ENCODE results near the gene RFC3.

The RFC3 gene

GRCh38 chr13:33832872-33833271 lies 14.9 kb downstream of the RFC3 start:
- TF ChIP-seq EZH2 (IDR thresholded peaks at IDR 0.05; ENCODE audit: borderline replicate concordance, low read depth, low read length, severe bottlenecking): no peak
- no peak for TF ChIP-seq CTCF (IDR thresholded peaks at IDR 0.05; ENCODE audit: borderline replicate concordance, extremely low read depth, low read length, poor library complexity, severe bottlenecking)
- Histone ChIP-seq H2AFZ (ENCODE audit: low read depth, low read length) (no peak overlapping the region), H3K79me2 (ENCODE audit: insufficient read depth, low read length) (no peaks in the 10 kb centered on the region; the same call in 1 of the 2 replicates), H3K36me3 (ENCODE audit: insufficient read depth, low read length) (peaks cover 65% of the 10 kb centered on the region), H4K20me1 (ENCODE audit: insufficient read depth, low read length) (no peaks in the 10 kb centered on the region), H3K27me3 (ENCODE audit: insufficient read depth, low read length, poor library complexity) (no peaks in the 10 kb centered on the region), H3K4me3 (ENCODE audit: low read depth in 1 of 2, low read length in 2 of 2) (no peak overlapping the region), H3K4me1 (ENCODE audit: insufficient read depth, low read length) (no peaks in the 10 kb centered on the region), H3K27ac (ENCODE audit: low read length) (no peak overlapping the region), H3K9ac (ENCODE audit: low read depth, low read length) (no peak overlapping the region), H3K9me3 (ENCODE audit: insufficient read depth, low read length, severe bottlenecking) (no peaks in the 10 kb centered on the region), H3K4me2 (ENCODE audit: insufficient read depth, low read length) (no peak overlapping the region)
- ATAC-seq (ENCODE audit: insufficient read depth, low read depth): no peak
- no peak for DNase-seq

- no peaks in the 10 kb centered on the region for H3K4me1 ChIP-seq (ENCODE audit: insufficient read depth, low read length)
- H3K4me2 ChIP-seq (ENCODE audit: insufficient read depth, low read length): no peak overlapping the region
- no peaks in the 10 kb centered on the region for H3K79me2 ChIP-seq (ENCODE audit: insufficient read depth, low read length)
- H3K36me3 ChIP-seq (ENCODE audit: insufficient read depth, low read length): peaks cover 41% of the 10 kb centered on the region
- no peak overlapping the region for H3K27ac ChIP-seq (ENCODE audit: low read length)
- H3K9ac ChIP-seq (ENCODE audit: low read depth, low read length): no peak overlapping the region
- no peaks in the 10 kb centered on the region for H3K9me3 ChIP-seq (ENCODE audit: insufficient read depth, low read length, severe bottlenecking)
- no peak for TF ChIP-seq CTCF (IDR thresholded peaks at IDR 0.05; ENCODE audit: borderline replicate concordance, extremely low read depth, low read length, poor library complexity, severe bottlenecking)
- no peak for TF ChIP-seq EZH2 (IDR thresholded peaks at IDR 0.05; ENCODE audit: borderline replicate concordance, low read depth, low read length, severe bottlenecking)
- no peak overlapping the region for H2AFZ ChIP-seq (ENCODE audit: low read depth, low read length)
- no peak overlapping the region for H3K4me3 ChIP-seq (ENCODE audit: low read depth in 1 of 2, low read length in 2 of 2)
- ATAC-seq (ENCODE audit: insufficient read depth, low read depth) (no peak), DNase-seq (no peak)
- H4K20me1 ChIP-seq (ENCODE audit: insufficient read depth, low read length): no peaks in the 10 kb centered on the region; the same call in 1 of the 2 replicates
- H3K27me3 ChIP-seq (ENCODE audit: insufficient read depth, low read length, poor library complexity): no peaks in the 10 kb centered on the region
Measured at GRCh38 chr13:33838647-33839046, 20.7 kb downstream of the RFC3 start.

- Histone ChIP-seq H2AFZ (ENCODE audit: low read depth, low read length) (no peak overlapping the region), H3K36me3 (ENCODE audit: insufficient read depth, low read length) (peaks cover 29% of the 10 kb centered on the region; the same call in 1 of the 2 replicates), H3K4me2 (ENCODE audit: insufficient read depth, low read length) (no peak overlapping the region), H3K4me1 (ENCODE audit: insufficient read depth, low read length) (no peaks in the 10 kb centered on the region), H4K20me1 (ENCODE audit: insufficient read depth, low read length) (no peaks in the 10 kb centered on the region; the same call in 1 of the 2 replicates), H3K79me2 (ENCODE audit: insufficient read depth, low read length) (no peaks in the 10 kb centered on the region), H3K4me3 (ENCODE audit: low read depth in 1 of 2, low read length in 2 of 2) (no peak overlapping the region), H3K9ac (ENCODE audit: low read depth, low read length) (no peak overlapping the region), H3K27ac (ENCODE audit: low read length) (no peak overlapping the region), H3K9me3 (ENCODE audit: insufficient read depth, low read length, severe bottlenecking) (no peaks in the 10 kb centered on the region), H3K27me3 (ENCODE audit: insufficient read depth, low read length, poor library complexity) (no peaks in the 10 kb centered on the region)
- TF ChIP-seq EZH2 (IDR thresholded peaks at IDR 0.05; ENCODE audit: borderline replicate concordance, low read depth, low read length, severe bottlenecking): no peak
- no peak for TF ChIP-seq CTCF (IDR thresholded peaks at IDR 0.05; ENCODE audit: borderline replicate concordance, extremely low read depth, low read length, poor library complexity, severe bottlenecking)
- no peak for DNase-seq
- no peak for ATAC-seq (ENCODE audit: insufficient read depth, low read depth)
Measured at GRCh38 chr13:33840402-33840801, 22.5 kb downstream of the RFC3 start.

GRCh38 chr13:33842207-33842606 lies 24.3 kb downstream of the RFC3 start:
- H3K79me2 ChIP-seq (ENCODE audit: insufficient read depth, low read length): no peaks in the 10 kb centered on the region

More at GRCh38 chr13:33842207-33842606, 24.3 kb downstream of the RFC3 start:
- H3K4me1 ChIP-seq (ENCODE audit: insufficient read depth, low read length): no peaks in the 10 kb centered on the region
- H3K4me3 ChIP-seq (ENCODE audit: low read depth in 1 of 2, low read length in 2 of 2): no peak overlapping the region
- H4K20me1 ChIP-seq (ENCODE audit: insufficient read depth, low read length): no peaks in the 10 kb centered on the region; the same call in 1 of the 2 replicates
- H3K4me2 ChIP-seq (ENCODE audit: insufficient read depth, low read length): no peak overlapping the region
- H3K36me3 ChIP-seq (ENCODE audit: insufficient read depth, low read length): peaks cover 28% of the 10 kb centered on the region
- H3K9me3 ChIP-seq (ENCODE audit: insufficient read depth, low read length, severe bottlenecking): no peaks in the 10 kb centered on the region
- no peak overlapping the region for H3K27ac ChIP-seq (ENCODE audit: low read length)
- no peak overlapping the region for H2AFZ ChIP-seq (ENCODE audit: low read depth, low read length)
- TF ChIP-seq EZH2 (IDR thresholded peaks at IDR 0.05; ENCODE audit: borderline replicate concordance, low read depth, low read length, severe bottlenecking) (no peak), CTCF (IDR thresholded peaks at IDR 0.05; ENCODE audit: borderline replicate concordance, extremely low read depth, low read length, poor library complexity, severe bottlenecking) (no peak)
- no peak overlapping the region for H3K9ac ChIP-seq (ENCODE audit: low read depth, low read length)
- no peak for ATAC-seq (ENCODE audit: insufficient read depth, low read depth)
- H3K27me3 ChIP-seq (ENCODE audit: insufficient read depth, low read length, poor library complexity): no peaks in the 10 kb centered on the region
- no peak for DNase-seq
